ENCODE results near the gene BET1L.
"Not testable (repeated sequence)": the region's sequence is repeated elsewhere in the genome, so short reads cannot be mapped to it uniquely, and the experiment has no call there.

BET1L gene

DNA sequence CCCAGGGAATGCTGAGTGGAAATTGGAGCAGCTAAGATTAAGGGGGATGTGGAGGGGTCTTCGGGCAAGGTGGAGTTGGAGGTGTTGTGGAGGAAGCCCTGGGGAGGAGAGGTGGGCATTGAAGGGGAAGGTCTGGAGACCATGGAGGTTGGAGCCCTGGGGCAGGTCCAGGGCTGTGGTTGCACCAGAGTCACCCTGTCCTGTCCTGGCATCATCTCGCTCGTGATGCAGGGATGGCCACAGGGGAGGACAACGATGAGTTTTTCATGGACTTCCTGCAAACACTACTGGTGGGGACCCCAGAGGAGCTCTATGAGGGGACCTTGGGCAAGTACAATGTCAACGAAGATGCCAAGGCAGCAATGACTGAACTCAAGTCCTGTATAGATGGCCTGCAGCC, 13.7 kb downstream of the BET1L start:
- FAIRE-seq, result not testable (repeated sequence)

DNA sequence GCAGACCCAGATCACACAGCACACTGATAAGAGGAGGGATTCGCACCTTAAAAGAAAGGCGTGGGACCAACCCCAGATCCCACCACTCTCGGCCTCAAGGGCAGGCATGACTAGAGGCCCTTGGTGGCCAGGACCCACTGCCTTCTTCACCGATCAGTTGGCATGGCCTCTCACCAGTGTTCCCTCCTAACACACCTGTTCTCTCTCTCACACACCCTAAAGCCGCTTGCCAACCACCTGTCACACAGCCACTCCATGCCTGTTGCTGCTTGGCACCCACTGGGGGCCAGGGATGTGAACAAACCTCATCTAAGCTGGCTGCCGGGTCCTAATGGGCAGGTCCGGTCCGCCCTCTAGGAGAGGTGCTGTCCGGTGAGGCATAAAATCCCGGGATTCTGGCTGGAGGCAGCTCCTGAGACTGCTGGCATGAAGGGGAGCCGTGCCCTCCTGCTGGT, 14.5 kb downstream of the BET1L start, which contains the start of gene SCGB1C1:
Gene SCGB1C1 (plus strand): TSS at position 405 of the 455 bp plus-strand sequence. CDS start 22 bp downstream, at position 427.
- not testable (repeated sequence) for FAIRE-seq

DNA sequence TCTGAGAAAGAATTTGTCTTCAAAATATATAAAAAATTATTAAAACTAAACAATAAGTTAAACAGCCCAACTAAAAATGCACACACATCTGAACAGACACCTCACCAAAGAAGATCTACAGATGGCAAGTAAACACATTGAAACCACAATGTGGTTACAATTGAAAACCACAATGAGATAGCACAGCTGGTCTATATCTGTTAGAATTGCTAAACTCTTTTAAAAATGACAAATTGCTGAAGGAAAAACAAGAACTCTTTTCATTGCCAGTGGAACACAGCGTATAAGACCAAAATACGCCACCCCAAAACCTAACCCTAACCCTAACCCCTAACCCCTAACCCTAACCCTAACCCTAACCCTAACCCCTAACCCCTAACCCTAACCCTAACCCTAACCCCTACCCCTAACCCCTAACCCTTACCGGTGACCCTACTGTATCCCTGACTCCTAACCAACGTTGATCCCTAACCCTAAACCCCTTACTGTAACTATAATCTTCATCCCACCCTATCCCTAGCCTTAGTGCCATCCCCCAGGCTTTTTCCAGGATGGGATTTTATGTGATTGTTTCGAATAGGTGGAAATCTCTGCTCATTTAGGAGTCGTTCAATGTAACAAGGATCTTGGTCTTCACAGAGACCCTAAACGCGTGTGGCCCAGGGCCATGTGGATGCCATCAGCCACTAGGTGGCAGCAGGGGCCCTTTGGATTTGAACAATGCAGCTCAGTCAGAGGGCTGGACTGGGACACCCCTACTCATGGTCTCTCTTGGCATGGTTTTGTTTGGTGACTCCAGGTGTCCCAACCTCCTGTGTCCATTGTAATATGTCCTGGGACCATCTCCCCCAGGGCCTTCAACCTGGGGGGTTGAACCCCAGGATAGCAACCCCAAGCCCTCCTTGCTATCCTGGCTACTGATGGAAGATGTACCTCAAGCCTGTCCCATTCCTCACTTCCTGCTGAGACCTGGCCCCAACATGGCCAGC, 15.4 kb downstream of the BET1L start:
- peak; percentile 79 for FAIRE-seq

DNA sequence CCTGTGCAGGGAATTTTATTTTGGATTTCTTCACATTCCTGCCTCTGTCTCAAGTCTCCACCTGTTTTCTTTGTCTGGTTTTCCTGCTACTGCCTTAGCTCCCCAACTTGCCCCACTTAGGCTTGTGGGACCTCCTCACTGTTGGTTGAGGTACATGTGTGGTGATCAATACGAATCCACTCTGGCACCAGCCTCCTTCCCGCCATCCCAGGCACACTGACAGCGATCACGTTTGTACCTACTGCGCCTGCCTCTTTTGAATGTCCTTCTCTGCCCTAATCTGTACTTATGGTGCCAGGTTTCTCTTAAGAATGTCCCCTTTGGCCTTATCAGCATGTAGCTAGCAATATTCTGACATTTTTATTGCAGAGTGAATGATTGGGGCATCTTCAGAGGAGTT, 16.7 kb downstream of the BET1L start:
- FAIRE-seq, result not testable (repeated sequence)

DNA sequence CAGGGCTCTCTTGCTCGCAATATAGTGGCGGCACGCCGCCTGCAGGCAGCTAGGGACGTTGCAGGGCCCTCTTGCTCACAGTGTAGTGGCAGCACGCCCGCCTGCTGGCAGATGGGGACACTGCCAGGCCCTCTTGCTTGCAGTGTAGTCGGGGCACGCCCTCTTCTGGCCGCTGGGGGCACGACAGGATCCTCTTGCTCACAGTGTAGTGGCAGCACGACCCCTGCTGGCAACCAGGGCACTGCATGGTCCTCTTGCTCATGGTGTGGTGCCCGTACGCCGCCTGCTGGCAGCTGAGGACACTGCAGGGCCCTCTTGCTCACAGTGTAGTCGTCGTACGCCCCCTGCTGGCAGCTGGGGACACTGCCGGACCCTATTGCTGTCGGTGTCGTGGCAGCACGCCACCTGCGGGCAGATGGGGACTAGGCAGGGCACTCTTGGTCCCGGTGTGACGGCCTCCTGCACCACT, 17.3 kb downstream of the BET1L start:
- FAIRE-seq, result not testable (repeated sequence)

DNA sequence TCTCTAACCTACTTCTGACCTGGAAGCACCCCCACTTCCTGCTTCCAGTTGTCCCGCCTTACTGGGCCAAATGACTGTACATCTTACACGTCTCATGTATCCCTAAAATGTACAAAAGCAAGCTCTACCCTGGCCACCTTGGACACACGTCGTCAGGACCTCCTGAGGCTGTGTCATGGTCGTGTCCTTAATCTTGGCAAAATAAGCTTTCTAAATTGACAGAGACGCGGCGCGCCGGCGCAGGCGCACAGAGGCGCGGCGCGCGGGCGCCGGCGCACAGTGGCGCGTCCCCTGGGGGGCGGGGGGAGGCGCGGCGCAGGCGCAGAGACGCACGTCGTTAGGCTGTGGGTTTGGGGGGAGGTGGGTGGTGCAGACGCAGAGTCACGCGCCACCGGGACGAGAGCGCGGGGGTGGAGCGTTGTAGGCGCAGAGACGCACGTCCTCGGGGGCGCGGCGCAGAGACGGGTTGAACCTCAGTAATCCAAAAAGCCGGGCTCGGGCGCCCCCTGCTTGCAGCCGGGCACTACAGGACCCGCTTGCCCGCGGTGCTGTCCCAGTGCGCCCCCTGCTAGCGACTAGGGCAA, 17.9 kb downstream of the BET1L start:
- not testable (repeated sequence) for FAIRE-seq

DNA sequence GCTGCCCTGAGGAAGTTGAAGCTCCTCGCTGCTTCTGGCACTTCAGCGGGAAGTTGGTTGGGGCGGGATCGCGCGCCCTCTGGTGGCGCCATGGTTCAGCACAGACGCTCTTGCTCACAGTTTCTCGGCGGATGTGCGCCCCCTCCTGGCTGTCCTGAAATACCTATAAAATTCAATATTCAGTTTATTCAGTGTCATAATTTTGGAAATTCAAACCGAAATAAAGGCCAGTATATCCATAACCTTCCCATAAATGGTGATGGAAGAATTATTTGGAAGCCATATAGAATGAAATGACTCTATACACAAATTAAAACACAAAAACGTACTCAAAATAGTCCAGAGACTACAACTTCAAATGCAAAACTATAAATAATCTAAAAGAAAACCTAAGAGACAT, 27.0 kb downstream of the BET1L start:
- FAIRE-seq, result not testable (repeated sequence)
